ENCODE measurements around the gene BRD4.
A peak's percentile ranks its signal among the peaks of the same experiment; 100 is the strongest.

Gene BRD4

DNA sequence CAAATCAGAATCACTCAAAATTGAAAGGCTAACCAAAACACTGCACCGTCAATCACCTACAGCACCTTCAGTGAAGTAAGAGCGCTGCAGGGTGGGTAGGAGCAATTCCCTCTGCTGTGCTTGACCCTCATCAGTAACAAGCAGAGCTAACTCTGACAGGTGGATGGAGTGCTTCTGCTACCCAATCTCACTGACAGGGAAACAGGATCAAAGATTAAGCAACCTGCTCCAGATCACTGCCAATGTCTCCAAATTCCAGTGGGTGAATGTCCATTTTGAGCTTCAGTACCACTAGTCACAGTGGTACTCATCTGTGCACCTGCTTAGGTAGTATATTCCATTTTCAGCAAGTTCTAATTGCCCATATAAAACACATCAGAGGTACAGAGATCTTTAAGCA lies 25.2 kb downstream of the BRD4 start:
- no peak for DNase-seq

DNA sequence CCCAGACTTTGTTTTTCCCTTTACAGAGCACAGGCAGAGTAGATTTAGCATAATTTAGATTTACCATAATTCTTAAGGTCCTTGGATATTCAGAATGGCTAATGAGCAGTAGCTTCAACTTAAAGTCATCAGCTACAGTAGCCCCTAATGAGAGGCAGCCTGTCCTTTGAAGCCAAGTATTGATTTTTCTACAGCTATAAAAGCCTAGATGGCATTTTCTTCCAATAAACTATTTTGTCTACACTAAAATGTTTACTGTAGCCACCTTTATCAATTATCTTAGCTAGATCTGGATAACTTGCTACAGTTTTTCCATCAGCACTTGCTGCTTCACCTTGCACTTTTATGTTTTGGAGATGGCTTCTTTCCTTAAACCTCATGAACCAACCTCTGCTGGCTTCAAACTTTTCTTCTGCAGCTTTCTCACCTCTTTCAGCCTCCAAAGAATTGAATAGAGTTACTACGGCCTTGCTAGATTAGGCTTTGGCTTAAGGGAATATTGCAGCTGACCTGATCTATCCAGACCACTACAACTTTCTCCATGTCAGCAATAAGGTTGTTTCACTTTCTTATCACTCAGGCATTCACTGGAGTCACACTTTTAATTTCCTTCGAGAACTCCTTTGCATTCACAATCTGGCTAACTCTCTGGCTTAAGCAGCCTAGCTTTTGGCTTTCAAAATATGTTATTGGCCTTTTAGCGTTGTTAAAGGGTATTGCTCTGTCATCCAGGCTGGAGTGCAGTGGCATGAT lies 26.6 kb downstream of the BRD4 start:
- DNase-seq, result no peak

- no peak for DNase-seq
Measured at GRCh38 chr19:15304140-15304705, 28.1 kb downstream of the BRD4 start.

DNA sequence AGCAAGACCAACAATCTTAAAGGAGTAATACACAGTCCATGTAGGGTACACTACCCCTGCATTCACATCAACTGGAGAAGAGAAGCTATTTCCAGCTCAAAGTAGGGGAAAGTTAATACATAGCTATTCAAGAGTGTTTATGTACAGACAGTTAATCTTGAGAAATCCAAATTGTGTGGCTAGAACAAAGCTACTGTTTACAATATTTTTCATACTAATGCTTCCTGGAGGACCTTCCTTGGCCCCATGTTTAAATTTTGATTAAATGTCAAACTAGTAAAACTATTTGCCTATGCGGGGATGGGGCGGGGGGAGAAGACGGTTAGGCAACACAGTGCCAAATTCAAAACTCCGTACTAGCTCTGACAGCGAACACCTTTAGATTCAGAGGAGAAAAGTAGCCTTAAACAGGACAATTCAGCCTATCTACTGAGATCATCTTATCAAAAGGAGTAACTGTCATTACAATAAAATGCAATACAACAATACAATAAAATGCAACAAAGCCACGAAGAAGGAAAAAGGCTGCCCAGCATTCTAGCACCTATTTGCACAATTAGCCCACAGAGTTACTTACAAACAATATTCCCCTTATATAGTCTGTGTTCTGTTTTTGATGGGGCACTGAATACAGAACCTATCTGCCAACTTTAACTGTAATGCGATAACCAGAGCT lies 29.1 kb downstream of the BRD4 start:
- no peak for DNase-seq

DNA sequence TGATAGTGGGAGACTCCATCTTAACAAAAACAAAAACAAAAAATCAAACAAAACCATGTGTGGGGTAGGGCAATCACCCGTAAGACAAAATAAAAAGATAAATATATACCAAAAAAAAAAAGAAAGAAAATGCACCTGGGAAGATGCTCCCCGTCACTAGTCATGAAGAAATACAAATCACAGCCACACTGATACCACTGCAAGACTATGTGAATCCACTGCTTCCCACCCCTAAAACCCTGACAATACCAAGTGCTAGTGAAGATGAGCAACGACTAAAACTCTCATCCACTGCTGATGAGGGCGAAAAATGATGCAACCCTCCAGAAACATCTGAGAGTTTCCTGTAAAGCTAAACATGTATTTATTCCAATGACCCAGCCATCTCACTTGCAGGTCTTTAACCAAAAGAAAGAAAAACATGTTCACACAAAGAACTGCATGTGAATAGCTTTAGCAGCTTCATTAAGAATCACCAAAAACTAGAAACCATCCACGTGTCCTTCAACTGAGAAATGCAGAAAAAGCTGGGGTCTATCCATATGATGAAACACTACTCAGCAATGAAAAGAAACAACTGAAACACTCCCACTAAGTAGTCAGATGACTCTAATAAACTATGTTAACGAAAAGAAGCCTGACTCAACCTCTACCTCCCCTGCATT lies 31.7 kb downstream of the BRD4 start:
- no peak for DNase-seq

- DNase-seq, result no peak
Measured at GRCh38 chr19:15299568-15300409, 32.5 kb downstream of the BRD4 start.

- no peak for DNase-seq
Measured at GRCh38 chr19:15298847-15299567, 33.3 kb downstream of the BRD4 start.

GRCh38 chr19:15297416-15298224 lies 34.7 kb downstream of the BRD4 start:
- DNase-seq, result no peak

DNA sequence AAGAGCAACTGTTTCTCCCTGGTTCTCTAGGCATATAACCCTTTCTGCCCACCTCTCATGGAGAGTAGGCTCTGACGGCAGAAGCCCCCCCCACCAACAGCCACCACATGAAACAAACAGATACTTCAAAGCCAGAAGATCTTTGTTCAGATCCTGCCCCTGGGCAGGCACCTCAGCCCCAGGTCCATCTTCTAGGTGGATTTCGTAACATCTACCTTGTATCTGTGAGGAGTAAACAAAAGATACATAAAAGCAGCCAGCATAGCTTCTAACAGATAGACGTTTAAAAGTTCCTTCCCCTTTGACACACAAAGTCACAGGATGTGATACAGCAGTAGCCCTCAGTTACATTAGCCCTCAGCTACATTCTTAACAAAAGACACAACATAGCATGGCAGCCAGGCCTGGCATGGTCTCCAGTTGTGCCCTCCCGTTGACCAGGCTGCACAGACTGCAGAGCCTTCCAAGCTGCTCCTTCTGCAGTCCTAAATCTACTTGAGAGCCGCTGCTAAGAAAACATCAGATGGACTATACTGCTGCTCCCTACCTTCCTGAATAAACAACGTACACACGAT lies 35.4 kb downstream of the BRD4 start:
- DNase-seq, result no peak

DNA sequence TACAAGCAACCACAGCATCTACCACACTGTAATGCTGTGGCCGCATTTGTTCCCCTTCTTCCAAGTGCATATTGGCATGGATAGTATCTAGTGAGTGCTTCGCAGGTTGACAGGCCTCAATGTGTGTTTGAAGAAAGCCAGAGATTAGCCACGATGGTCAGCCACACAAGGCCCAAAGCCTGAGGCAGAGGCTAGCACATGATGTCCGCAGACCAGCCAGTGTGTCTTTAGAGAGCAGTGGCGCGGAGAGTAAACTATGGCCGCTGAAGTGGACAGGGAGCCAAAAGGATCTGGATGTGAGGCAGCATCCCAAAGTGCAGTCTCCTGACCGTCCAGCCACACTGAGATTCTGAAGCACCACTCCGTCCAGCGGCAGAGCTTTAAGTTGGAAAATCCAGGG lies 36.0 kb downstream of the BRD4 start:
- no peak for DNase-seq

- no peak for DNase-seq
Measured at GRCh38 chr19:15294561-15294990, 37.8 kb downstream of the BRD4 start.

- DNase-seq, result no peak
Measured at GRCh38 chr19:15293781-15294491, 38.4 kb downstream of the BRD4 start.

- DNase-seq, result no peak
Measured at GRCh38 chr19:15292847-15293582, 39.3 kb downstream of the BRD4 start.

DNA sequence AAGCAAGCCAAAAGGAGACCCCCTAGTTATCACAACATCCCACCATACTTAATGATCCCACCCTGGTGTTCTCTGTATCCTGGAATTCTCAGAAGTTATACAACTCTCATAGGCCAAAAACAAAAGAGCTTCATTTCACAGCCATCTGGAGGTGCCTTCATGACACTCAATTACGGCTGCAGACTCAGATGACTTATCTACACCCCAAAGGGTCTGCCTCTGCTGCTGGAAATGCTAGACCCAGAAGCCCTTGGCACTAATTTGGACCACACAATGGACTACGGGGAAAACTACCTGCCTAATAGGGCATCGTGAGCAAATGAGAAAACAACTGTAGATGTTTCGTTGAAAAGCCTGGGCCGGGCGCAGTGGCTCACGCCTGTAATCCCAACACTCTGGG lies 40.2 kb downstream of the BRD4 start:
- no peak for DNase-seq

DNA sequence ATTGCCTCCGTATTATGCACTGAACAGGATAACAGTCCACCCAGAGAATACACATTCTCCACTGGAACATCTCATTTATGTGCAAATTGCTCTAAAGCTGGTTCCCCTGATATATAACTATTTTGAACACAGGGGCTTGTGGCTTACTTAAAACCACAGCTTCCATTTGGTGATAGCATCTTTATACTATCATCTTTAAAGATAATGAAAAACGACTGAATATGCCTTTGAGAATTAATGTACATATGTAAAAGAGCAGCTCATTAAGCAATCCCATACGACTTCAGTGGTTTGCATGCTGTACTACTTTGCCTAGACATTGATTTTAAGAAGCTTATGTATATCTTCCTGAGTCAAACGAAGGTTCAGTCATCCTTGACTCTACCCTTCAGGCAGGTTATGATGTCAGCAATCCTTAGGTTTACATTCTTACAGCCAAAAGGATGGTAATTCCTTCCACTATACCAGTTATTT lies 40.8 kb downstream of the BRD4 start:
- DNase-seq, result peak; percentile 2

- no peak for DNase-seq
Measured at GRCh38 chr19:15291089-15291488, 41.2 kb downstream of the BRD4 start.

GRCh38 chr19:15290166-15290565 lies 42.2 kb downstream of the BRD4 start:
- no peak for DNase-seq

GRCh38 chr19:15289673-15290072 lies 42.7 kb downstream of the BRD4 start:
- no peak for DNase-seq
